Limb (tissue), 2 donors: ENCODE results near the gene GALNT1.

Experiments used
- DNase-seq, 2 donors: peaks; one replicate each; pipeline ENCODE4 v3.0.0-alpha.2; 2016; ENCODE audit errors: extremely low spot score in 2 of 2

GALNT1 gene

GRCh38 chr18:35617865-35618264, 36.3 kb downstream of the GALNT1 start:
- DNase-seq: no peak

GRCh38 chr18:35618289-35618688, 36.7 kb downstream of the GALNT1 start:
- no peak for DNase-seq

GRCh38 chr18:35618696-35619095, 37.2 kb downstream of the GALNT1 start:
- no peak for DNase-seq

- no peak for DNase-seq
Measured at GRCh38 chr18:35619464-35619863, 37.9 kb downstream of the GALNT1 start.

- DNase-seq: no peak
Measured at GRCh38 chr18:35619941-35620340, 38.4 kb downstream of the GALNT1 start.

- DNase-seq: no peak
Measured at GRCh38 chr18:35620765-35621164, 39.2 kb downstream of the GALNT1 start.

- DNase-seq: no peak
Measured at GRCh38 chr18:35623255-35623654, 41.7 kb downstream of the GALNT1 start.

- DNase-seq: no peak
Measured at GRCh38 chr18:35624146-35624545, 42.6 kb downstream of the GALNT1 start.

- no peak for DNase-seq
Measured at GRCh38 chr18:35625232-35625631, 43.7 kb downstream of the GALNT1 start.

GRCh38 chr18:35633761-35634160, 52.2 kb downstream of the GALNT1 start:
- DNase-seq: no peak

- no peak for DNase-seq
Measured at GRCh38 chr18:35634323-35634722, 52.8 kb downstream of the GALNT1 start.

GRCh38 chr18:35635170-35635569, 53.6 kb downstream of the GALNT1 start:
- peak in 1 of 2 donors; percentile 18 for DNase-seq

GRCh38 chr18:35637227-35637626, 55.7 kb downstream of the GALNT1 start:
- DNase-seq: no peak

- no peak for DNase-seq
Measured at GRCh38 chr18:35639296-35639695, 57.8 kb downstream of the GALNT1 start.

- no peak for DNase-seq
Measured at GRCh38 chr18:35641467-35641866, 59.9 kb downstream of the GALNT1 start.

- DNase-seq: no peak
Measured at GRCh38 chr18:35641916-35642315, 60.4 kb downstream of the GALNT1 start.

GRCh38 chr18:35642802-35643201, 61.3 kb downstream of the GALNT1 start:
- DNase-seq: no peak

- DNase-seq: no peak
Measured at GRCh38 chr18:35646449-35646848, 64.9 kb downstream of the GALNT1 start.

- no peak for DNase-seq
Measured at GRCh38 chr18:35653392-35654135, 72.0 kb downstream of the GALNT1 start.

GRCh38 chr18:35658112-35658511, 76.6 kb downstream of the GALNT1 start:
- DNase-seq: no peak

- peak in 1 of 2 donors; percentile 4 for DNase-seq
Measured at GRCh38 chr18:35661483-35662146, 80.1 kb downstream of the GALNT1 start.

- DNase-seq: no peak
Measured at GRCh38 chr18:35662293-35663062, 80.9 kb downstream of the GALNT1 start.
